Measurements from ENCODE around the gene MDM4.
A peak's percentile ranks its signal among the peaks of the same experiment; 100 is the strongest.
"Not testable (repeated sequence)": the region's sequence is repeated elsewhere in the genome, so short reads cannot be mapped to it uniquely, and the experiment has no call there.

Gene MDM4

DNA sequence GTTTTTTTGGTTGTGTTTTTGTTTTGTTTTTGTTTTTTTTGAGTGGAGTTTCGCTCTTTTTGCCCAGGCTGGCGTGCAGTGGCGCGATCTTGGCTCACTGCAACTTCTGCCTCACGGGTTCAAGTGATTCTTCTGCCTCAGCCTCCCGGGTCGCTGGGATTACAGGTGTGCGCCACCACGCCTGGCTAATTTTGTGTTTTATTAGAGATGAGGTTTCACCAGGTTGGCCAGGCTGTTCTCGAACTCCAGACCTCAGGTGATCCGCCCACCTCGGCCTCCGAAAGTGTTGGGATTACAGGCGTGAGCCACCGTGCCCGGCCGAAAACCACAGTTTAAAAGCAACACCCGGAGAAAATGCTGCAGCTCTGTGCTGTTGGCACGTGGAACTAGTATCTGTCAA, 1.2 kb downstream of the MDM4 start:
- not testable (repeated sequence) for DNase-seq (ENCODE audit: low read depth)

DNA sequence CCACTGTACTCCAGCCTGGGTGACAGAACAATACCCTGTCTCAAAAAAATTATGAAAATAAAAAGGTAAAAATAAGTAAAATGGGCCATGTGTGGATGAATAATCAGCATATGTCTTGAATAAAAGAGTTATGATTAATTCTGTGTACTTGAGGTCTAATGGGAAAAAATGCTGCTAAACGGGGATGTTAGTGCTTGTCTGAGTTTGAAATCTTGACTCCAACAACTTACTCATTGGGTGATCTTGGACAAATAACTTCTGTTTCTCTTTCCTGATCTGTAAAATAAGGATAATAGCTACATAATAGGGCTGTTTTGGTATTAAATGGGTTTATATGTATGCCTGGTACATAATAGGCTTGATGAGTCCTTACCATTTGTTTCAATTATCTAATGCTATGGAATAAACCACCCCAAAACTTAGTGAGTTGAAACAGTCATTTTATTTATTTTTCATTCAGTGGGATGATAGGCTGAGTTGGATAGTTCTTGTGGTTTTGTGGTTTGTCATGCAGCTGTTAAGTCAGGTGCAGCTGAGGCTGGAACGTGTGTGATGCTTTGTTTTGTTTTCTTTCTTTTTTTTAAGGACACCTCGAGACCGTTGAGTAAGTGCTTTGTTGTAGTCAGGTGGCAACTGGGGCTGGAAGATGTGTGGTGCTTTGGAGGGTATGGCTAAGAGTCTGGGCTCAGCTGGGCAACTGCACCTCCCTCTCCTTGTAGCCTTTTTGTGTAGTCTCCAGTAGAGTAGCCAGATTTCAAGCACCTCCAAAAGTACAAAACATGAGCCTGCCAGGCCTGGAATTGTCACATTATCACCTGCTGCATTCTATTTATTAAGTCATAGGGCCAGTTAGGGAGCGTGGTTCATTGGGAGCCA, 4.9 kb downstream of the MDM4 start:
- peak; percentile 68 for DNase-seq (ENCODE audit: low read depth)

DNA sequence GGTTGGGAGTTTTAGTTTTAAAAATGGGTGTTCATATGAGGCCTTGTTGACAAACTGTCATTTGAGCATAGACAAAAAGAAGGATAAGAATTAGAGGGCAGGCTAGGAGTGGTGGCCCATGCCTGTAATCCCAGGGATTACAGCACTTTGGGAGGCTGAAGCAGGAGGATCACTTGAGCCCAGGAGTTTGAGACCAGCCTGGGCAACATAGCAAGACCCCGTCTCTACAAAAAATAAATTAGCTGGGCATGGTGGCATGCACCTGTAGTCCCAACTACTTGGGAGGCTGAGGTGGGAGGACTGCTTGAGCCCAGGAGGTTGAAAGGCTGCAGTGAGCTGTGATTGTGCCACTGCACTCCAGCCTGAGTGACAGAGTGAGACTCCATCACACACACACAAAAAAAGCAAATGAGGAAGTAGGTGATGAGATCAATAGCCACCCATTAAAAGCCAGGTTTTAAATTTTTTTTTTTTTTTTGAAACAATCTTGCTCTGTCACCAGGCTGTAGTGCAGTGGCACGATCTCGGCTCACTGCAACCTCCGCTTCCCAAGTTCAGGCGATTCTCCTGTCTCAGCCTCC, 5.8 kb downstream of the MDM4 start:
- DNase-seq (ENCODE audit: low read depth) = not testable (repeated sequence)

DNA sequence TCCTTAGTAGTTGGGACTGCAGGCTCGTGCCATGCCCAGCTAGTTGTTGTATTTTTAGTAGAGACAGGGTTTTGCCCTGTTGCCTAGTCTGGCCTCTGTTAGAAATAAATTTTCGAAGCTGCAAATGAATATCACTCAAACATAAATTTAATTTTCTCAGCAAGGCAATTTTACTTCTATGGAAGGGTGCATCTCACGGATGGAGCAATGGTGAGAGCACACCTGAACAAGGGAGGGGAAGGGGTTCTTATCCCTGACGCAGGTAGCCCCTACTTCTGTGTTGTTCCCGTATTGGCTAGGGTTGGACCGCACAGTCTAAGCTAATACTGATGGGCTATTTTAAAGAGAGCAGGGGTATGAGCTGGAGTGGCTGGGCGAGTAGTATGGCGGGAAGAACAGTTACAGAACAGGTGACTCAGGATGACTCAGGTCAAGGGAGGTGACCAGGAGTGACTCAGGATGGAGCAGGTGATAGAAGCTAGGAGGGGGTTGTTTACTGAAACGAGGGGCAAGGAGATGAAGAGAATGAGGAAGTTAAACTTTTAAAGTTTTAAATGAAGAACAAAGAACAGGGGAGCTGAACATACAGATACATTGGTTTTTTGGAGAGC, 7.5 kb downstream of the MDM4 start:
- DNase-seq (ENCODE audit: low read depth) = peak; percentile 62

DNA sequence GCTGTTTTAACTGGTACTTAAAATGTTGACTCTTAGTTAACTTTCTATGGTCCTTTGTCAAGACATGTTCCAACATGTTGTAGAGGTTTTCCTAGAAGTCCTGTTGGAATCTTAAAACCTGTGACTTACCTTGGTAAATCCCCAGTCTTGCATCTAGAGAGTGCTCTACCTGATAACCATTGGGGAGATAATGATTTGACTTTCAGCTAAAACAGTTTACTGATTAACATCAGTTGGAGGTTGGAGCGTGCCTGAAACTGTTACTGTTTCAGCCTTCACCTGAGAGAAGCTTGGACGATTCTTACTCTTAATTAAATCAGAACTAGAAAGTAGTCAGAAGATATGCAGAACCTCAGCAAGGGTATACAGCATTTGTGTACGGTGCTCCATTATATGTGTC, 8.8 kb downstream of the MDM4 start:
- no peak for DNase-seq (ENCODE audit: low read depth)

DNA sequence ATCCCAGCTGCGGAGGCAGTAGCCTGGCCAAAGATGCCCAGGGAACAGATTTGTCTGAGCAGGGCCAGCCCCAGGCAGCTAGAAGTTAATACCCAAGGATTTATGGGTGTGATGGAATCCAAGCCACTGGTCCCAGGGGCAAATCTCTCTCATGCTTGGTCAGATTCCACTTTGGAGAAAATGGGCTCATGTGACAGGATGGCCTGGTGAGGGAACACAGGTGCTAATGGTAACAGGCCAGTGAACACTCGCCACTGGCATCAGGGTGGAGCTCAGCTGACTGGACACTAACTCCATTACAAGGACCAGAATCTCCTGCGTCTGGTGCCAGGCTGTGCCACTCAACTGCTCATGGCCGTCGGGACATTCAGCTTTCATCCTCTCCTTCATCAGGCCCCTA, 12.0 kb downstream of the MDM4 start:
- no peak for DNase-seq (ENCODE audit: low read depth)

DNA sequence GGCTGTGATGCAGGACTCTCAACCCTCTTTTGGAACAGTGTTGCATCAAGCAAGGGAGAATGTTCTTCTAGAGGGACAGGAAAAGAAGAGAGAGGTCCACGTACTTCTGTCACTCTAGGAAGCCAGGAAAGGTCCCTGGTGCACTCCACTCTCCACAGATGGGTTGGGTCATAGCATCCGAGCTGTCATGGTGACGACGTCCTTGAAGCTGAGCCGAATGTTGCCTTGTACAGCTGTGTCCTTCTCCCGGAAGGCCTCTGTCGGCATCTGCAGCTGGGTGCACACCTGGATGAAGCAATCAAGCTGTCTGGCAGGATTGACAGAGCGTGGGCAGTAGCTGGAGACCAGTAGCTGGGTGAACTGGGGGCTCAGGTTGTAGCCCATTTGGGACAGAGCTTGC, 12.5 kb downstream of the MDM4 start:
- DNase-seq (ENCODE audit: low read depth) = no peak

DNA sequence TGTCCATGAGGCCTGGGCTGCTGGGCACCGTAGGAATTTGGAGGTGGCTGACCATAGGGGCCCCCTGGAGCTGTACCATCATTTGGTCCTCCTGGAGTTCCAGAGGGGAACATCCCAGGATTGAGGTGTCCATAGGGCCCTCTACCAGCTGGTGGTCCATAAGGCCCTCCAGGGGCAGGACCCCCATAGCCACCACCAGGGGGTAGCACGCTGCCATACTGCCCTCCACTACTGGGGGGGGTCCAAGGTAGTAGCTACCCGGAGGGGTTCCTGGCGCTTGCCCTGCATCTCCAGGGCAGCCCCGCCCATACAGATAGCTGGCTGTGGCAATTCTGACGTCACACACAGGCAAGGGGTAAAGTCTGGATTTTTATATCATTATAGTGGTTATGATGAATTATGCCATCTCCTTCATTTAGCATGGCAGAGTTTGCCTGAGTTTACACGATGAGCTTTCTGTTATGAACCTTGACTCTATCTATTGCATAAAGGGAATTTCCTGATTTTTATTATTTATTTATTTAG, 13.2 kb downstream of the MDM4 start:
- DNase-seq (ENCODE audit: low read depth) = no peak

DNA sequence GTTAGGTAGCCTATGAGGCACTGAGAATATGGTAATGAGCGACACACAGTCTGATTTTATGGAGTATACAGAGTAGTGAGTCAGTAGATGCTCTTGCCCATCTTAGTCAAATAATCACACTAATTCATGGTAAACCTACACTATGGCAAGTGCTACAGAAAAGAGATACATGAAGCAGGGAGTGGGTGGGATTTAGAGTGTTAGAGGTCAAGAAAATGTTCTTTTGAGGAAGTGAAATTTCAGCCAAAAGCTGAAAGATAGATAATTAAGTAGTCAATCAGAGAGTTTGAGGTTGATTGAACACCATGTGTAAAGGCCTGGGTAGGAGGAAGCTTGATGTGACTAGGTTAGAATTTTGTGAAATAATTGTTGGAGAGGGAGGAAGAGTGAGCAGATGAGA, 14.7 kb downstream of the MDM4 start:
- peak; percentile 13 for DNase-seq (ENCODE audit: low read depth)

DNA sequence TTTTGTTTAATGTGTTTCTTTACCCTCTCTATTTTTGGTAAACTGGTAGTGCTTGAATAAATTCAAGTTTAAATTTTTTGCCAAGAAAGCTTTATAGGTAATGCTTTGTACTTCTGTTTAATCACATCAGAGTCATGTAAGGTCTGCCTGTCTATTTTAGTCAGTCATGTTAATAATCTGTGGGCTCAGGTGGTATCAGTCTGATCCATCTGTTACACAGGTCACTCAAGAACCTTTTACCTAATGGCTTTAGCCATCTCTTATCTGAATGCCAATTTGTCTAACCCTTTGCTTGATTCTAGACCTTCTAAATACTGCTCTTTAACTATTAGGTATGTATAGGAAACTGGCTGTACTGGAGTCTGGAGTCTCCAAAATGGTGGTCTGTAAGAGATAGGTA, 16.6 kb downstream of the MDM4 start:
- DNase-seq (ENCODE audit: low read depth) = no peak

DNA sequence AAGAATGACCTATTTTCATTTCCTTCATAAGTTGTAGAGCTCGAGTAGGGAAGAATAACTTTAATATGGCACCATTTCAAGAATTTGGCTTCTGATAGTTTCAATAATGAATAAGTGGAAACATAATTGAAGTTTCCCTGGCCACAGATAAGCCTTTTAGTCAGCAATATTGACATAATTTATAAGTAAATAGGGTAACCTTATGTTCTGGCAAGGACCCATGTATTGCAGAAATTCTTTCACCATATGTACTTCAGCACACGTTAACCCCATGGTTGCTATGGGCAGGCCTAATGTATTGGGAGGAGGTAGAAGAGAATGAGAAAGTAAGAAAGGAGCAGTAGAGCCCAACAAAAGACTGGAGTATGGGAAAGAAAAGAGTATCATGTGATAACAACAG, 25.4 kb downstream of the MDM4 start:
- no peak for DNase-seq (ENCODE audit: low read depth)

DNA sequence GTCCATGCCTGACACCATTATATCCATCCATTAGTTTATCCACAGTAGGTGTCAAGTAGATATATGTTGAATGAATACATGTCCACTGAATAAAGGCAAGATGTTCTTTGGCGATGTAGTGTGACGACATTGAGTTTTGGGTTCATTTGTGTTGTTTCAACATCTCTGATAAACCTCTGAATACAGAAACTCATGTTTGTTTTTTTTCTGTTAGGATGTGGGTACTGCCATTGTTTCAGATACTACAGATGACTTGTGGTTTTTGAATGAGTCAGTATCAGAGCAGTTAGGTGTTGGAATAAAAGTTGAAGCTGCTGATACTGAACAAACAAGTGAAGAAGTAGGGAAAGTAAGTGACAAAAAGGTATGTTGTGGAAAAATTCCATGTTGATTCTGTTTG, 28.1 kb downstream of the MDM4 start:
- peak; percentile 62 for DNase-seq (ENCODE audit: low read depth)

DNA sequence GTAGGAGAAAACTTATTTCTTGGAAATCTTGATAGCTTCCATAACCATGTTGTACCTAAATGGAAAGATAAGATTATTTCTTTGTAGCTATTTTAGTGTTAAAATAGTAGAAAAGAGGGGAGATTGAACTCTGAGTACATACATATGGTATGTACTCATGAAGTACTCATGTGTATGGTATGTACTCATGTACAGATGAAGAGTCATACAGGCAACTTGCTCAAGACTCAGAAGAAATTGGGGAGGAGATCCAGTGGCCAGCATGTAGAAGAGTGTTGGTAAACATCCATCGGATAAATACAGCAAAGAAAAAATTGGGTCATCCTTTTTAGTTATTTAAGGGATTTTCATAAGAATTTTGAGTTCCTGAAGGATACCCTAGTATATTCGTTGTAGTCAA, 29.0 kb downstream of the MDM4 start:
- DNase-seq (ENCODE audit: low read depth) = peak; percentile 60

DNA sequence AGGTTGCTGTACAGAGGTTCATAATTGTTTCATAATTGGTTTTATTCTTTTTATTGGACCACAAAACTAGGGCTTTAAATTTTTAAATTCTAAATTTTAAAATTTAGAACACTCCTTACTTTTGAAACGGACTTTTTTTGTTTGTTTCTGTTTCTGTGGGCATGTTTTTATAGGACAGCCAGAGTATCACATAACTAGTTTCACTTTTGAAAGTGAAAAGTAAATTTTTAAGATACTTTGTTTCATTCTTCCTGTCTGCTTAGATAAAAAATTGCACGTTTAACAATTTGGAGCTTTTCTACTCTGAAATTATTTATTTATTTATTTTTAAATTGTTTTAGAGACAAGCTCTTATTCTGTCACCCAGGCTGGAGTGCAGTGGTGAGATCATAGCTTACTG, 29.7 kb downstream of the MDM4 start:
- no peak for DNase-seq (ENCODE audit: low read depth)

DNA sequence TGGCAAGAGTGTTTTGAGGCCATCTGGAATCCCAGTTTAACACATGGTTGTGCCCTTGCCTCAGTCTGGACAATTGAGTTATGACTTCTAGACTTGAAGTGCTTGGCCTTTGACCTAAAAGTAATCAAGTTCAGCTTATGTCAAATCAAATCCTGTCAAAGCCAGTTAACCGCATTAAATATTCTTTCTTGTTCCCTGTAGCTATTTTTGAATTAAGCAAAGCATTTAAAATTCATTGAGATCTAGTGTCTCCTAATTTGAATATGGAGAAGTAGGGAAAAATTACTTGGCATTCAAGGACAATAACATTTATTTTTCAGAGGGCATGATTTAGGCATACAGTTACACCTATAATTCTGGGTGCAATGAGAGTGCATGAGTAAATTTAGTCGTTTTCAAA, 32.1 kb downstream of the MDM4 start:
- no peak for DNase-seq (ENCODE audit: low read depth)

DNA sequence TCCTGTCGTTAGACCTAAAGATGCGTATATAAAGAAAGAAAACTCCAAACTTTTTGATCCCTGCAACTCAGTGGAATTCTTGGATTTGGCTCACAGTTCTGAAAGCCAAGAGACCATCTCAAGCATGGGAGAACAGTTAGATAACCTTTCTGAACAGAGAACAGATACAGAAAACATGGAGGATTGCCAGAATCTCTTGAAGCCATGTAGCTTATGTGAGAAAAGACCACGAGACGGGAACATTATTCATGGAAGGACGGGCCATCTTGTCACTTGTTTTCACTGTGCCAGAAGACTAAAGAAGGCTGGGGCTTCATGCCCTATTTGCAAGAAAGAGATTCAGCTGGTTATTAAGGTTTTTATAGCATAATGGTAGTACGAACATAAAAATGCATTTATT, 33.1 kb downstream of the MDM4 start:
- no peak for DNase-seq (ENCODE audit: low read depth)

DNA sequence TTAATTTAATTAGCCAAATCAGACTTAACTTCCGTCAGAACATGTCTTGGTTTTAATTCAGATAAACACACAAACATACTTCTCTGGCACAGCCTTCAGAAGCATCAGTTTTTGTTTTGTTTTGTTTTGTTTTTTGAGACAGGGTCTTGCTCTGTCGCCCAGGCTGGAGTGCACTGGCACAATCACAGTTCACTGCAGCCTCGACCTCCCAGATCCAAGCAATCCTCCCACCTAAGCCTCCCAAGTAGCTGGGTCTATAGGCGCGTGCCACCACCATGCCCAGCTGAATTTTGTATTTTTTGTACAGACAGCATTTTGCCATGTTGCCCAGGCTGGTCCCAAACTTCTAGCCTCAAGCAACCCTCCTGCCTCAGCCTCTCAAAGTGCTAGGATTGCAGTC, 34.7 kb downstream of the MDM4 start:
- no peak for DNase-seq (ENCODE audit: low read depth)

DNA sequence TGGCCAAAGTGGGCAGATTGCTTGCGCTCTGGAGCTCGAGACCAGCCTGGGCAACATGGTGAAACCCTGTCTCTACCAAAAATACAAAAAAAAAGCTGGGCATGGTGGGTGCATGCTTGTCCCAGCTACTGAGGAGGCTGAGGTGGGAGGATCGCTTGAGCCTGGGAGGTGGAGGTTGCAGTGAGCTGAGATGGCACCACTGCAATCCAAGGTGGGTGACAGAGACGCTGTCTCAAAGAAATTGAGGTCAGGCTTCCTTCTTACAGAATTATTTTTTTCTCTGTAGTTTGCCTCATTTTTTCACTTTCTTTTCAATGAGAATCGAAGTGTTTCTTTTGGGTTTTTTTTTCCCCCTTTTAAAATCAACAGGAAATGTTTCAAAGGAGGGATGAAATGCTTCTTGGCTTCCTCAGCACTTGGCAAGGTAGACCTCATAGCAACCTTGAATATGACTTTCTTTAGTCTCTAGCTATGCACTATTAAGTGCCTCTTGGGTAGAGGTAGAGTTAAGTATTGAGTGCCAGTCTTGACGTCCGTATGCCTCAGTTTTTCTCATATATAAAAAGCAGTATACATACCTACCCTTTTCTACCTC, 40.3 kb downstream of the MDM4 start:
- DNase-seq (ENCODE audit: low read depth) = no peak

DNA sequence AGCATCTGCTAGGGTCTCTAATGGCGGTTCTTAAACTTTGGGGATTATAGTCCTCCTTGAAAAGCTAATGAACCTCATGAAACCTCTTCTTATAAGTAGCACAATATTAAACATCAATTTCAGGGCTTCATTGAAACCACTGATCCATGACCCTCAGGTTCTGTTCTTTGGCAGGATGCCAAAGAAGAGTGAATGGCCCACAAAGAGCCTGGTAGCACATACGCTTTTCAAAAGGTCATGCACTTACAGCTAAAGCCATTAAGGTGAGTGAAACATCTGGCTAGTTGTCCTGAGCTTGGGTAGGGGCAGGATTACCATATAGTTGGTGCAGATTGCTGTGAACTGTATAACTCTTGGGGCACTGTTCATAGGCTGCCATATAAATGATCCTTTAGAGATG, 42.3 kb downstream of the MDM4 start:
- DNase-seq (ENCODE audit: low read depth) = no peak

DNA sequence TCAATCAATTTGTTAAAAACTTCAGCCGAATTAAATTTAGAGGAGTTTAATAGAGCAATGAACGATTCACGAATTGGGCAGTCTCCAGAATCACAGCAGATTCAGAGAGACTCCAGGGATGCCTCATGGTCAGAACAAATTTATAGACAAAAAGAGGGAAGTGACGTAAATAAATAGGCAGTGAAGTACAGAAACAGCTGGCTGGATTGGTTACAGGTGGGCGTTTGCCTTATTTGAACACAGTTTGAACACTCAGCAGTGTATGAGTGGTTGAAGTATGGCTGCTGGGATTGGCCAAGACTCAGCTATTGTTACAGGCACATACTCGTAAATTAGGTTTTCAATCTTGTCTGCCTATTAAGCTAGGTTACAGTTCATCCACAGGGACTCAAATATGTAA, 43.8 kb downstream of the MDM4 start:
- not testable (repeated sequence) for DNase-seq (ENCODE audit: low read depth)

DNA sequence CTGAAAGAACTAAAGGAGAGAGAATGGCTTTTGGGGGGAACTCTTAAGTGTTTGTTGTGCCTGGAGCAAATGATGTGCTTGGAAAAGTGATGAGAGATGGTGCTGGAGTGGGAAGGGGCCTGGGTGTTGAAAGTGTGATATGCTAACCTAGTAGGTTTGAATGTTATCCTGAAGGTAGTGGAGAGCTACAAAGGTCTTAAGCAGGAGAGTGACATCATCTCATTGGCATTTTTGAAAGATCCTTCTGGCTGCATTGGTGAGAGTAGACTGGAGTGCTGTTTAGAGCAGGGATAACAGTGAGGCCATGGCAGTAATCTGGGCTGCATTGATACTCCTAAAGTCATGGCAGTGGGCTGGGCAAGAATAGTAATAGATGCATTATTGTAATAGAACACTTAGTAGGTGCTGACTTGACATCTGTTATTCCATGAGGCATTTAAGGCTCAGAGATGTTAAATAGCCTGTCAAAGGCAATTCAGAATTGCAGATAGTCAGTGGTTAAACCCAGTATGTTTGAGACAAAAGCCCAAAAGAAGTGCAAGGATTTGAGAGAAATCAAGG, 44.5 kb downstream of the MDM4 start:
- DNase-seq (ENCODE audit: low read depth) = peak; percentile 71

All from ELR (cell line).